ENCODE data around the gene NSUN4. TPM values are rescaled to one million over a fixed set of nuclear protein-coding genes. Genes with fewer than 3 reads are reported as not detected.

Gene NSUN4
- total and polyA plus RNA-seq, 9 of the 15 experiments (the other 6 are each of a cell fraction or from before 2014, with no cell fraction given) = 33.4 to 60.2 (median 46.3) TPM

GRCh38 chr1:46379996-46380395, 39.4 kb downstream of the NSUN4 start:
- DNase-seq (ENCODE audit: extremely low read depth in 1 of 4, low spot score in 3 of 4) (no peak), ATAC-seq (no peak), FAIRE-seq (no peak)
- TF ChIP-seq BRD4 (IDR thresholded peaks at IDR 0.05) = no peak
- TF ChIP-seq NCOA1 (IDR thresholded peaks at IDR 0.05; ENCODE audit: low read depth) = no peak
- no peak for TF ChIP-seq KLF1 (tag; IDR thresholded peaks at IDR 0.05)
- TF ChIP-seq ZNF75A (CRISPR knock-in tag; IDR thresholded peaks at IDR 0.05) = no peak
- no peak for TF ChIP-seq RAD51 (IDR thresholded peaks at IDR 0.05; ENCODE audit: borderline replicate concordance, low read depth)
- no peak for TF ChIP-seq ARNT (IDR thresholded peaks at IDR 0.05)
- TF ChIP-seq BHLHE40 (IDR thresholded peaks at IDR 0.05; ENCODE audit: low read length) = no peak
- TF ChIP-seq, protein P1, sequence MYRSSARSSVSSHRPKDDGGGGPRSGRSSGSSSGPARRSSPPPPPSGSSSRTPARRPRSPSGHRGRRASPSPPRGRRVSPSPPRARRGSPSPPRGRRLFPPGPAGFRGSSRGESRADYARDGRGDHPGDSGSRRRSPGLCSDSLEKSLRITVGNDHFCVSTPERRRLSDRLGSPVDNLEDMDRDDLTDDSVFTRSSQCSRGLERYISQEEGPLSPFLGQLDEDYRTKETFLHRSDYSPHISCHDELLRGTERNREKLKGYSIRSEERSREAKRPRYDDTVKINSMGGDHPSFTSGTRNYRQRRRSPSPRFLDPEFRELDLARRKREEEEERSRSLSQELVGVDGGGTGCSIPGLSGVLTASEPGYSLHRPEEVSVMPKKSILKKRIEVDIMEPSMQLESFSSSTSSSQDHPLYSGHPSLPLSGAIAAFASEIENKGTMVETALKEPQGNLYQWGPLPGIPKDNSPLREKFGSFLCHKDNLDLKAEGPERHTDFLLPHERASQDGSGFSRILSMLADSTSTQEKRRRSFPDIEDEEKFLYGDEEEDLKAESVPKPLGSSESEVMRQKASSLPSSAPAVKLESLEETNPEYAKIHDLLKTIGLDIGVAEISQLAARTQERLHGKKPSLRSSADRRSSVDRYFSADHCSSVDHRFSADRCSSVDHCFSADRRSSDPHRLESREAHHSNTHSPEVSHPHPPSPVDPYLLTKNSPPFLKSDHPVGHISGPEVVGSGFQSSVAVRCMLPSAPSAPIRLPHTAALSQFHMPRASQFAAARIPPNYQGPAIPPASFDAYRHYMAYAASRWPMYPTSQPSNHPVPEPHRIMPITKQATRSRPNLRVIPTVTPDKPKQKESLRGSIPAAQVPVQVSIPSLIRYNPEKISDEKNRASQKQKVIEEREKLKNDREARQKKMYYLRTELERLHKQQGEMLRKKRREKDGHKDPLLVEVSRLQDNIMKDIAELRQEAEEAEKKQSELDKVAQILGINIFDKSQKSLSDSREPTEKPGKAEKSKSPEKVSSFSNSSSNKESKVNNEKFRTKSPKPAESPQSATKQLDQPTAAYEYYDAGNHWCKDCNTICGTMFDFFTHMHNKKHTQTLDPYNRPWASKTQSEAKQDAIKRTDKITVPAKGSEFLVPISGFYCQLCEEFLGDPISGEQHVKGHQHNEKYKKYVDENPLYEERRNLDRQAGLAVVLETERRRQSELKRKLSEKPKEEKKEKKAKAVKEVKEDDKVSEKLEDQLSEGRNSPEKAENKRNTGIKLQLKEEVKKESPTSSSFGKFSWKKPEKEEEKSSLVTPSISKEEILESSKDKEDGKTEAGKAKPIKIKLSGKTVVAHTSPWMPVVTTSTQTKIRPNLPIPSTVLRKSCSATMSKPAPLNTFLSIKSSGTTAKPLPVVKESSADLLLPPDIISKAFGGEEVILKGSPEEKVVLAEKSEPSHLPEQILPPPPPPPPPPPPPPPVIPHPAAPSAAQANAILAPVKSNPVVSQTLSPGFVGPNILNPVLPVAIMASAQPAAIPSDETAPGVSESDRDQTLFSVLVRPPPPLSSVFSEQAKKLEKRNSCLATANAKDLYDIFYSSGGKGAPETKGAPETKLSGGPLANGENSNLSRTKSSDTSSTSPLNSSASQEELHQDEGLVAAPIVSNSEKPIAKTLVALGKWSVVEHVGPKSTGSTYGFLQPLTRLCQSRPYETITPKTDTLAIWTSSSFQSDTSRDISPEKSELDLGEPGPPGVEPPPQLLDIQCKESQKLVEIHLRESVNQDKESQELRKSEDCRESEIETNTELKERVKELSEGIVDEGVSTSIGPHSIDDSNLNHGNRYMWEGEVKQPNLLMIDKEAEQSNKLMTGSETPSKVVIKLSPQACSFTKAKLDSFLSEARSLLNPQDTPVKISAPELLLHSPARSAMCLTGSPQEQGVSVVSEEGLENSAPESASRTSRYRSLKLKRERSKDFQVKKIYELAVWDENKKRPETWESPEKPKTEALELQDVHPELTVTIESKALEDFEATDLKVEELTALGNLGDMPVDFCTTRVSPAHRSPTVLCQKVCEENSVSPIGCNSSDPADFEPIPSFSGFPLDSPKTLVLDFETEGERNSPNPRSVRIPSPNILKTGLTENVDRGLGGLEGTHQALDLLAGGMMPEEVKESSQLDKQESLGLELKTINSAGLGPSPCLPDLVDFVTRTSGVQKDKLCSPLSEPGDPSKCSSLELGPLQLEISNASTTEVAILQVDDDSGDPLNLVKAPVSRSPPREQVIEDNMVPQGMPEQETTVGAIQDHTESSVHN (IDR thresholded peaks at IDR 0.05; ENCODE audit: borderline replicate concordance in 1 of 2, low read depth in 1 of 2) = no peak
- H3K9me1 ChIP-seq (ENCODE audit: control insufficient read depth, insufficient read depth, low read length) = no peaks in the 10 kb centered on the region
- no peaks in the 10 kb centered on the region for H3K36me3 ChIP-seq (ENCODE audit: control insufficient read depth, insufficient read depth, low read length)
- 31% methylated on average over 1 of the region's 1 CpG for WGBS (ENCODE audit: insufficient coverage, low coverage, missing lambda C conversion rate)
- no peak overlapping the region for H3K4me3 ChIP-seq
- H3K9me3 ChIP-seq (replicated peaks; ENCODE audit: control insufficient read depth, insufficient read depth, low read depth, low read length) = 0 out of 2 replicates have a peak, but pooled peaks cover 2% of the 10 kb centered on the region
- H2AFZ ChIP-seq (ENCODE audit: low read depth, low read length) = no peak overlapping the region
- H3K4me1 ChIP-seq (replicated peaks in 1 of 2; ENCODE audit: control insufficient read depth in 2 of 2, insufficient read depth in 2 of 2, low read length in 2 of 2) = no peaks in the 10 kb centered on the region
- in situ Hi-C loops (cut with MboI) = no loop called here
- H3K79me2 ChIP-seq (ENCODE audit: control insufficient read depth, insufficient read depth, low read length) = no peaks in the 10 kb centered on the region
- H4K20me1 ChIP-seq (replicated peaks; ENCODE audit: control insufficient read depth, insufficient read depth, low read length) = no peaks in the 10 kb centered on the region
- no TSS peak for BruUV-seq (replicated peaks)
- POLR2A ChIA-PET = interaction anchor here (0.7 to 1.6 kb wide), 6 partner anchors 10 to 57 kb away, joined by 3 to 7 read pairs (median 4); no protein-coding TSS in a partner anchor
- CTCF ChIA-PET (ENCODE audit: low intra/inter-chr PET ratio) = no interaction called here
- no peaks in the 10 kb centered on the region for H3K27me3 ChIP-seq (ENCODE audit: control insufficient read depth in 2 of 2, insufficient read depth in 2 of 2, low read length in 2 of 2)
- no peak overlapping the region for H3K27ac ChIP-seq (ENCODE audit: extremely low read depth, low read depth, low read length)
- H3K4me2 ChIP-seq (ENCODE audit: insufficient read depth, low read length) = no peak overlapping the region
- H3K9ac ChIP-seq (ENCODE audit: insufficient read depth in 1 of 2, low read depth in 2 of 2, low read length in 2 of 2) = no peak overlapping the region
- intact Hi-C loops (cut with micrococcal nuclease) = no loop called here
